Mesodermal cell (in vitro differentiated cells): ENCODE data around the gene FCN1.

Source experiments
- H3K27ac ChIP-seq: 2 replicates; pipeline ENCODE4 v1.7.0; 2013; ENCODE audit warnings: mild to moderate bottlenecking, low read depth, low read length, moderate library complexity; ENCODE audit not compliant: severe bottlenecking
- H3K36me3 ChIP-seq: 2 replicates; pipeline ENCODE4 v1.7.1; 2013; ENCODE audit warnings: mild to moderate bottlenecking, low read length, moderate library complexity; ENCODE audit not compliant: control insufficient read depth, insufficient read depth
- H3K4me1 ChIP-seq: one replicate; pipeline ENCODE4 v1.7.1; 2013; ENCODE audit warnings: mild to moderate bottlenecking, low read length; ENCODE audit not compliant: insufficient read depth, control insufficient read depth, poor library complexity, severe bottlenecking
- H3K4me3 ChIP-seq: 2 replicates; pipeline ENCODE4 v1.7.0; 2013; ENCODE audit warnings: low read length, control low read depth, mild to moderate bottlenecking; ENCODE audit not compliant: insufficient read depth, poor library complexity, severe bottlenecking; ENCODE audit errors: extremely low read depth
- H3K9me3 ChIP-seq: 2 replicates; pipeline ENCODE4 v1.7.1; 2013; ENCODE audit warnings: mild to moderate bottlenecking, low read length, moderate library complexity; ENCODE audit not compliant: control insufficient read depth
- WGBS, 2 experiments: methylation state at CpG; one replicate each; pipeline ENCODE4 v1.1.5; 2013; ENCODE audit warnings: missing lambda C conversion rate in 2 of 2; ENCODE audit not compliant: insufficient coverage in 2 of 2; 5-methylcytosine and 5-hydroxymethylcytosine counted together

FCN1 gene

GRCh38 chr9:134951461-134951860 lies 33.7 kb upstream of the FCN1 start:
- Histone ChIP-seq H3K27ac (no peak overlapping the region), H3K4me1 (no peaks in the 10 kb centered on the region), H3K36me3 (no peaks in the 10 kb centered on the region), H3K4me3 (no peak overlapping the region), H3K9me3 (peaks cover 8% of the 10 kb centered on the region)
- 92 to 93% methylated on average over 7 to 8 of the region's 11 CpGs for WGBS, 2 experiments

DNA sequence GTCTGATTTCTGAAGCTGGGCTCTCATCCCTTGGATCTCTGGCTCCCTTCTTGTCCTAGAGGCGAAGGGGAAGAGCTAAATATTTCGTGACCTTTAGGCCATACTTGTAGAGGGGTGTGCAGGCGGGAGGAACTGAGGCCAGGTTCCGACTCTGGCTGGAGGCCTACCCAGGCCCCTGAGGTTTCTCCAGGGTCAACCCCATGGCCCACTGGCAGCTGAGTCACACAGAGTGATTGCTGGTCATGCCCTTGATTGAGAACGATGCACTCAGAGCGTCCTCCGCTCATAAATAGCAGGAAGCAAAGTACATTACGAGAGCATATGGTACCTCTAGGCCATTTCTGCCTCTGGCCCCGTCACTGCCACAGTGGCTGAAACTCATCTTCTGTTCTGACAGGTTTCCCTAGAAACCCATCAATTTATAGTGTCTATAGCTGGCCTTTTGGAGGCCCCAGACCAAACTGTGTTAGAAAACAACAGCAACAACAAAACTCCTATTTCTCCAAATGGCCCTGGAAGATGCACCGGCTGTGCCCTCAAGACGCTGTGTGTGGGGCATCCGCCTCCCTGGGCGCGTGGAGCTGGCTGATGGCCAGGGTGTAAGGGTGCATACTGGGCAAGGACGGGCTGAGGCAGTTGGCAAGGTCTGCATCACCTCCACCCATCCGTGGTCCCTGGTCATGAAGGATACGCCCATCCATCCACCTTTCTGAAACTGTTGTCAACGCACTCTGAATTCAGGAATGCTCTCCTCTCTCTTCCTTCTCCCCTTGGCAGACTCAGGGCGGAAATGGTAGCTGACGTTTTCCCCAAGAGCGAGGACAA lies 32.9 kb upstream of the FCN1 start:
- H3K4me1 ChIP-seq = no peaks in the 10 kb centered on the region
- no peak overlapping the region for H3K27ac ChIP-seq
- no peak overlapping the region for H3K4me3 ChIP-seq
- H3K9me3 ChIP-seq = peaks cover 8% of the 10 kb centered on the region
- WGBS, 2 experiments = 90 to 92% methylated on average over 19 to 21 of the region's 21 CpGs
- no peaks in the 10 kb centered on the region for H3K36me3 ChIP-seq

GRCh38 chr9:134949681-134950385 lies 32.1 kb upstream of the FCN1 start:
- peaks cover 8% of the 10 kb centered on the region for H3K9me3 ChIP-seq
- no peak overlapping the region for H3K27ac ChIP-seq
- H3K36me3 ChIP-seq = no peaks in the 10 kb centered on the region
- H3K4me3 ChIP-seq = no peak overlapping the region
- no peaks in the 10 kb centered on the region for H3K4me1 ChIP-seq
- 92 to 93% methylated on average over 7 to 9 of the region's 12 CpGs for WGBS, 2 experiments

DNA sequence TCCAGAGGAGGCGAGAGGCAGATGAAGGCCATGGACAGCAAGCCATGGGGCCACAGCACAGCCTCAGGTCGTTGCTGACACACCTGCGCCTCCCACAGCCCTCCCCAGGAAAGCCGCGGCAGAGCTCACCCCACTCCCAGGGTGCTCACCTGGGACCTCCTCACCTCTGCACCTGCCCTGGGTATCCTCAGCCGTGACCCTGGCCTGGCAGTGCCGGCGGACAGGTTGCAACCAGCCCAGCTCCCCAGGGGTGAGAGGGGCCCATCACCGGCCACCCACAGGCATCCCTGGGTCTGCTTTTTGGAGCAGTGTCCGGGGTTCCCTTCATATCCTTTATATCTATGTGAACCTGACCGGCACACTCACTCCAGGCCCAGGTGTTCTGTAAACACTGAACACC lies 30.4 kb upstream of the FCN1 start:
- 80 to 86% methylated on average over 7 to 11 of the region's 11 CpGs for WGBS, 2 experiments
- Histone ChIP-seq H3K4me3 (no peak overlapping the region), H3K4me1 (no peaks in the 10 kb centered on the region), H3K9me3 (no peaks in the 10 kb centered on the region), H3K36me3 (no peaks in the 10 kb centered on the region), H3K27ac (no peak overlapping the region)

- 82 to 89% methylated on average over 11 to 20 of the region's 26 CpGs for WGBS, 2 experiments
- Histone ChIP-seq H3K36me3 (no peaks in the 10 kb centered on the region), H3K27ac (no peak overlapping the region)
Observed at GRCh38 chr9:134947265-134947955, 29.7 kb upstream of the FCN1 start.

GRCh38 chr9:134946663-134947062 lies 29.0 kb upstream of the FCN1 start:
- Histone ChIP-seq H3K27ac (no peak overlapping the region), H3K9me3 (no peaks in the 10 kb centered on the region), H3K4me3 (no peak overlapping the region), H3K4me1 (no peaks in the 10 kb centered on the region), H3K36me3 (no peaks in the 10 kb centered on the region)

More at GRCh38 chr9:134947265-134947955, 29.7 kb upstream of the FCN1 start:
- H3K4me3 ChIP-seq = no peak overlapping the region
- H3K9me3 ChIP-seq = no peaks in the 10 kb centered on the region
- H3K4me1 ChIP-seq = no peaks in the 10 kb centered on the region

DNA sequence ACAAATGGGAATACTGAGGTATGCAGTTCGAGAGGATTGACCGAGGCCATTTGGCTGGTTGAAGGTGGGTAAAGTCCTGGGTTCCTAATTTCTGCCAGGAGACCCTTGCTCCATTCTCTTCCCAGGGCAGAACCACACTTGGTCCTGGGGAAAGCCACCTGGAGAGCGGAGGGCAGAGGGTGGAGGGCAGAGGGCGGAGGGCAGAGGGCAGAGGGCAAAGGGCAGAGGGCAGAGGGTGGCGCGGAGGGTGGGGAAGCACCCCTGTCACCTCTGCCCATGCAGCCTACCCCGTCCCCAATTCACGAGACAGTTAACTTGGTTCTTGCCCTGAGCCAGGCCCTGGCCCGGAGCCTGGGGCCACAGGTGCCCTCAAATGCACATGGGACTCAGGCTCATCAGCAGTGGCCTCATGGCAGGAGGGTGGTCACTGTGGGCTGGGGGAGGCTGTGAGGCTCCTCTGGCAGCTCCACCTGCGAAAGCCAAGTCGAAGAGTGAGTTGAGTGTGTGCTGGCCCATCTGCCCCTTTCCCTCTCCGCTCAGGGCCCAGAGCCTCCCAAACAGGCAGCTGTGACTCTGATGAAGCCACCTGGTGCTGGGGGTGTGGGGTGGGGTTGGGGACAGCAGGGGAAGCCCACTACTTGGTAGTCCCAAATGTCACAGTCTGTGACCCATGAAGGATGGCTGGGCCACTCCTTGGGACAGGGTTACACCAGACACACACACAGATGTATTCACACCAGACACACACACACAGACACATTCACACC lies 28.0 kb upstream of the FCN1 start:
- no peaks in the 10 kb centered on the region for H3K4me1 ChIP-seq
- no peak overlapping the region for H3K4me3 ChIP-seq
- H3K9me3 ChIP-seq = no peaks in the 10 kb centered on the region
- H3K36me3 ChIP-seq = no peaks in the 10 kb centered on the region
- H3K27ac ChIP-seq = no peak overlapping the region
- 92 to 100% methylated on average over 5 to 10 of the region's 12 CpGs for WGBS, 2 experiments

- 73 to 76% methylated on average over 8 of the region's 14 CpGs for WGBS, 2 experiments
- Histone ChIP-seq H3K4me3 (no peak overlapping the region), H3K36me3 (no peaks in the 10 kb centered on the region), H3K4me1 (no peaks in the 10 kb centered on the region), H3K27ac (no peak overlapping the region), H3K9me3 (no peaks in the 10 kb centered on the region)
Observed at GRCh38 chr9:134944916-134945315, 27.2 kb upstream of the FCN1 start.

- no peaks in the 10 kb centered on the region for H3K36me3 ChIP-seq
- no peak overlapping the region for H3K27ac ChIP-seq
- no peaks in the 10 kb centered on the region for H3K4me1 ChIP-seq
- no peaks in the 10 kb centered on the region for H3K9me3 ChIP-seq
- H3K4me3 ChIP-seq = no peak overlapping the region
- 49 to 56% methylated on average over 10 to 12 of the region's 14 CpGs for WGBS, 2 experiments
Observed at GRCh38 chr9:134944351-134944802, 26.7 kb upstream of the FCN1 start.

DNA sequence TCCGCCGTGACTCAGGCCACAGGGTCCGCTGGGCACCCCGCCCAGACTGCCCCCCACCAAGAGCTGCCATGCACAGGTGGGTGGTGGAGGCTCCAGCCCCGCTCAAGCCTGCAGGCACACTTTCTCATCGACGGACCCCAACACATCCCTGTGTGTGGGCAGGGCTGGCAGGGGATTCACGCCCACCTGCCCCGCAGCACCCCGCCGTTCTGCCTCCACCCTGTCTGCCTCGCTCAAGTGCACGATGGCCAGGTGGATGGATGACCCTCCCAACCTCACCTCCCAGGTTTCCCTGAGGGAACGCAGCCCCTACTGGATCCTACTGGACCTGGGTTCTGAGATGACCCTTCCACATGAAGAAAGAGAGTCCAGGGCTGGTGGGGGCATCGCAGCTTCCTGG lies 26.1 kb upstream of the FCN1 start:
- 94 to 98% methylated on average over 10 to 13 of the region's 15 CpGs for WGBS, 2 experiments
- Histone ChIP-seq H3K4me3 (no peak overlapping the region), H3K9me3 (no peaks in the 10 kb centered on the region), H3K27ac (no peak overlapping the region), H3K4me1 (no peaks in the 10 kb centered on the region), H3K36me3 (no peaks in the 10 kb centered on the region)
